IPS-18a (cell line): Measurements from ENCODE around the gene MGMT.

Experiments
- H3K27ac ChIP-seq: one replicate; pipeline ENCODE4 v1.5.1; 2013; ENCODE audit warnings: low read length
- H3K27me3 ChIP-seq: one replicate; pipeline ENCODE4 v1.6.1; 2013; ENCODE audit warnings: mild to moderate bottlenecking, low read length; ENCODE audit not compliant: control insufficient read depth, insufficient read depth
- H3K36me3 ChIP-seq: one replicate; pipeline ENCODE4 v1.6.1; 2013; ENCODE audit warnings: low read depth, low read length; ENCODE audit not compliant: control insufficient read depth
- H3K4me1 ChIP-seq: one replicate; pipeline ENCODE4 v1.6.1; 2013; ENCODE audit warnings: low read depth, low read length; ENCODE audit not compliant: control insufficient read depth
- H3K4me3 ChIP-seq: one replicate; pipeline ENCODE4 v1.5.1; 2013; ENCODE audit warnings: low read length
- H3K9ac ChIP-seq: one replicate; pipeline ENCODE4 v1.6.1; 2013; ENCODE audit warnings: mild to moderate bottlenecking, low read length, moderate library complexity
- H3K9me3 ChIP-seq: one replicate; pipeline ENCODE4 v1.6.1; 2013; ENCODE audit warnings: low read depth, low read length; ENCODE audit not compliant: control insufficient read depth

The MGMT gene

DNA sequence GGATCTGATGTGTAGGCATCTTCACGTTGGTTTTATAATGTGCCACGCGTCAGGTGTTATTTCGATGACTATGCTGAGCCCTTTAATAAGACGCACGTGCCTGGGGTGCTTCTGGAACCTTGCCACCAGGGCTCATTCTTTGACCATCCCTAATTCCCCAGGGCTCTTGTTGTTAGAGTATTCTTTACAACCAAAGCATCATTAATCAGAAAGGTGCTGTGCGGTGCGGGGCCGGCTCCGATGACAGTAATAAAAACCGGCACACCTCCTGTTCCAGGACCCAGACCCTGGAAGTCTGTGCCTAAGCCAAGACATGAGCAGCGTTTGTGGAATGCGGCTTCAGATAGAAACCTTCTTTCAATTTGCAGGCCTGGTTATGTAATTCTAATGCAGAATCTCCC, 58.4 kb downstream of the MGMT start:
- no peaks in the 10 kb centered on the region for H3K36me3 ChIP-seq
- H3K27me3 ChIP-seq: no peaks in the 10 kb centered on the region
- no peaks in the 10 kb centered on the region for H3K9me3 ChIP-seq
- H3K27ac ChIP-seq: no peak overlapping the region
- no peak overlapping the region for H3K4me3 ChIP-seq
- H3K9ac ChIP-seq: no peak overlapping the region
- peaks cover 7% of the 10 kb centered on the region for H3K4me1 ChIP-seq

DNA sequence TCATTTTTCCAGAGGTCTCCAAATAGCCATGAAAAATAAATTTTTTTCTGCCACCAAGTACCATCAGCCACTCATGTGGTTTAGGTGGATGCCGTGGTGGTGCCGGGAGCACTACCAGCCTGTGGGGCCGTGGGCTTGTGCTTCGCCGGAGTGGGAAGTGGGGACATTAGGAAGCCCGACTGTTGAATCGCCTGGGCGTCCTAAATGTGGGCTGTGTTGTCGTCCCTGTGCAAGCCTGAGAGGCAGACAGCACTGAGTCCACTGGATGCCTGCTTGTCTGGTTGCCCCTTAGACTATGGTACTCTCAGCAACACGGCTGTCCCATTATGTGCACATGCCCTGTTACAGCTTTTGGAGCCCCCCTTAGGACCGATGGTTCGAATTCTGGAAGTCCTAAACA, 59.9 kb downstream of the MGMT start:
- Histone ChIP-seq H3K9me3 (no peaks in the 10 kb centered on the region), H3K4me3 (no peak overlapping the region), H3K36me3 (no peaks in the 10 kb centered on the region), H3K27me3 (no peaks in the 10 kb centered on the region), H3K27ac (no peak overlapping the region), H3K4me1 (peaks cover 13% of the 10 kb centered on the region), H3K9ac (no peak overlapping the region)

DNA sequence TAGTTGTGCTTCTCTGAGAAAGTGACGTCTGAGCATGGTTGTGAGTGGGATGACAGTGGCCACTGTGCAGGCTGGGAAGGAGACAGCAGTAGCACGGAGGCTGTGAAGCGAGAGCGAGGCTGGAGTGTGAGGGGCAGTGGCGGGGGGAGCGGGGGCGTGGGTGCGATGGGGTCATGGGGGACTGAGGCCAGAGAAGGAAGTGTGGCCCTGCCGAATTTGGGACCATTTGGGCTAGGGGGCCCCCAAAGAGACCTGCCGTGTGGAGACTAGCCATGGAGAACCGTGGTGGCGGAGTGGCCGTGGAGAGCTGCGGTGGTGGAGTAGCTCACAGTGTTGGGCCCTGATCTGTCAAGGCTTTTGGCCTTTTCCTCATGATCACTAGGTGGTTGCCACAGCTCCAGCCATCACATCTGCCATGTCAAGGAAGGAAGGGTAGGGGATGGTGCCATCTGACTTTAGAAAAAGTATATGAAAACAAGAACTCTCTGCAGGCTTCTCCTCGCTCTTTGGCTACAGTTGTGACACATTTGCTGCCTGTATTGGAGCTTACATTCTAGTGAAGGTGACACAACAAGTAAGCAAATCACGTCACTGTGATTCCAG, 61.4 kb downstream of the MGMT start:
- no peaks in the 10 kb centered on the region for H3K9me3 ChIP-seq
- H3K4me3 ChIP-seq: no peak overlapping the region
- peaks cover 10% of the 10 kb centered on the region for H3K4me1 ChIP-seq
- H3K27ac ChIP-seq: no peak overlapping the region
- no peaks in the 10 kb centered on the region for H3K36me3 ChIP-seq
- H3K9ac ChIP-seq: no peak overlapping the region
- H3K27me3 ChIP-seq: no peaks in the 10 kb centered on the region

DNA sequence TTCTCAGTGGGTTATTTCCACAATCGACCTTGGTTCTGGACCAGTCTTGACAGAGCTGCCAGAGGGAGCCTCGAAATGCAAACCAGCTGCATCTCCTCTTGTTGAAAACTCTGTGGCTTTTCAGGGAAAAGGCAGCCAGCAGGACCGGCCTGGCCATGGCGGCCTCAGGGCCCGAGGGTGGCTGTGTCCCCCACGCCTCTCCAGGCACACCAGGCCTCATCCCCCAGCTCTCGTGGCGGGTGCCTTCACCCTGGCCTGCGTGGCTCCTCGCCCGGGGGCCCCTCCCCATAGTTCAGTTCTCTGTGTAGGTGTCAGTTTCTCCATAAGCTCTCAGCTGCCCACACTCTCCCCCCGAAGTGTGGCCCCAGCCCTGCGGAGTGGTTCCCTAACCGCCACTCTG, 63.5 kb downstream of the MGMT start:
- H3K27ac ChIP-seq: no peak overlapping the region
- no peak overlapping the region for H3K4me3 ChIP-seq
- no peaks in the 10 kb centered on the region for H3K36me3 ChIP-seq
- no peaks in the 10 kb centered on the region for H3K9me3 ChIP-seq
- H3K9ac ChIP-seq: no peak overlapping the region
- H3K27me3 ChIP-seq: no peaks in the 10 kb centered on the region
- H3K4me1 ChIP-seq: peaks cover 10% of the 10 kb centered on the region

DNA sequence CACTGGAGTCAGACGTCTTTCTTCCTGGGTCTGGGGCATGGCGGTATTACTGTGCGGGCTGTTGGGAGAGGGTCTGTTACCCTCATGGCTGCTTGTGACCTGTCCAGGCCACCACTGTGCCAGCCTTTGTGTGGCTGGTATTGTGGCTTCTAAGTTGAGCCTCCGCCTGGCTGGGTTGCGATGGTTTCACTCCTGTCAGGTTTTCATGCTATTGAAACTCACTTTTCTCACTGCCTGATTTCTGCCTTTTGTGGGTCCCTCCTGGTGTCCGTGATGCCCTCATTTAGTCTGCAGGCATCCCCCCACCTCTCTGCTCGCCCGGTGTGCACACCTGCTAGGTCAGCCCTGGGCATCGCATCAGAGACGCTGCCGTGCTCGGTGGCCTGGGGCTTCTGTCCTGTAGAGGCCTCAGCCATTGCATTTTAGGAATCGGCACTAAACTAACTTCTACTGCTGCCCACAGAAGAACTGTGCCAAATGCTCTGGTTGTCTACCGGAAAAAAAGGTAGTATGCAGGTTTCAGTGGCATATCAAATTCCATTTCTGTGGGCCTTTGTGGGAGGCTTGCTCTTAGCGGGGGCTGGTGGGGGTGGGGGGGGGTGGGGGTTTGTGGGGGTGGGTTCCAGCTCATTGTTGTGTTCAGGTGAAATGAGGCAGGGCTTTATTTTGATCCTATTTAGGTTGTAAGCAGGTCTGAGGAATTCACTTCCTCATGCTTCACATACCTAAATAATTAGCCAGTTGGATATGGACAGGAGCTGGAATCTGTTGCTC, 64.3 kb downstream of the MGMT start:
- H3K4me1 ChIP-seq: peaks cover 10% of the 10 kb centered on the region
- H3K36me3 ChIP-seq: no peaks in the 10 kb centered on the region
- H3K4me3 ChIP-seq: no peak overlapping the region
- H3K27me3 ChIP-seq: no peaks in the 10 kb centered on the region
- H3K27ac ChIP-seq: no peak overlapping the region
- no peak overlapping the region for H3K9ac ChIP-seq
- no peaks in the 10 kb centered on the region for H3K9me3 ChIP-seq

DNA sequence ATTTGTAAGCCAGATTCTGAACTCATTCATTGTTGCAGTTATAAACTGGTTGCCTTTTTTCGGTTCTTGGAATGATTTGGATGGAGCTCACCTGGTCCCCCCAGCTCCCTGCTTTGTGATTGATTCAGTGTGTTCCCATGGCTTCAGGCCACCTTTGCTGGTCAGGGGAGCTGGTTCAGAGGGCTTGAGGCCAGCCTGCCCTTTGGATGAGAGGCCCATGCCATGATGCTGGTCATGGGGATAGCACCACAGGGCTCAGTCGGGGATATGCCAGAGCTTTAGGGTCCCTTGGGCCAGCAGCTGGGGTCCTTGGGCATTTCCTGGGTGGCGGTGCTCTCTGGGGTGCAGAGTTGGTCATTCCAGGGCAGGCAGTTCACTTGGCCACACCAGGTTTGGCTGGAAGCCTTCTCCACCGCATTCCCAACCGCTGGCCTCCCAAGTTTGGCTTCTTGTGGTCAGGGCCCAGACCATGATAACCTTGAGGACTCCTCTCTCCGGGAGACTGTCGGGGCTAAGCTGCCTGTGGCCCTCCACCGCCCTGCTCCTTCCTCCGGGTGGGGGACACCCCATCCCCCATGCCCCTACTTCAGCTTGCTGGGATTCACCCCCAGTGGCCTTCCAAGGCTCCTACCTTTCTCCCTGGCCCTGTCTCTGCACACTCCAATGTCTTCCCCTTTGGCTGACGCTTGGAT, 65.1 kb downstream of the MGMT start:
- H3K4me3 ChIP-seq: no peak overlapping the region
- H3K4me1 ChIP-seq: peaks cover 10% of the 10 kb centered on the region
- no peak overlapping the region for H3K9ac ChIP-seq
- H3K36me3 ChIP-seq: no peaks in the 10 kb centered on the region
- H3K27me3 ChIP-seq: no peaks in the 10 kb centered on the region
- H3K27ac ChIP-seq: peak overlapping the region; percentile 4
- no peaks in the 10 kb centered on the region for H3K9me3 ChIP-seq

DNA sequence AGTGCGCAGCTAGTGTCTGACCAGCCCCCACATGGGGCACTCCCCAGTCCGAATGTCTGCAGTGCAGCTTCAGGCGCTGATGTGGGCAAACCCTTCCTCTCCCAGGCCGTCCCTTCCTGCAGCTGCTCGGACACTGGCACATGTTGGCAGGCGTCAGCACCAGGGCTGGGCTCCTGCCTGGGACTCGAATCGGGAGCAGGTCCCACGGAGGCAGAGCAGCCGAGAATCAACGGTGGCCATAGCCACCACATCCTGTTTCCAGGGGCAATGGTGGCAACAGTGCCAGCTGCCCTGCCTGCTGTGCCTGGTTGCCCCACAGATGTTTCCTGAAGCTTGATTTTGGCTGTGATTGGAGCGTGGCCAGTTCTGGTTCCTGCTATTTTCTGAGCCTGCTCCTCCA, 65.8 kb downstream of the MGMT start:
- Histone ChIP-seq H3K36me3 (no peaks in the 10 kb centered on the region), H3K27me3 (no peaks in the 10 kb centered on the region), H3K4me3 (no peak overlapping the region), H3K9me3 (no peaks in the 10 kb centered on the region), H3K27ac (no peak overlapping the region), H3K4me1 (peaks cover 10% of the 10 kb centered on the region), H3K9ac (no peak overlapping the region)

DNA sequence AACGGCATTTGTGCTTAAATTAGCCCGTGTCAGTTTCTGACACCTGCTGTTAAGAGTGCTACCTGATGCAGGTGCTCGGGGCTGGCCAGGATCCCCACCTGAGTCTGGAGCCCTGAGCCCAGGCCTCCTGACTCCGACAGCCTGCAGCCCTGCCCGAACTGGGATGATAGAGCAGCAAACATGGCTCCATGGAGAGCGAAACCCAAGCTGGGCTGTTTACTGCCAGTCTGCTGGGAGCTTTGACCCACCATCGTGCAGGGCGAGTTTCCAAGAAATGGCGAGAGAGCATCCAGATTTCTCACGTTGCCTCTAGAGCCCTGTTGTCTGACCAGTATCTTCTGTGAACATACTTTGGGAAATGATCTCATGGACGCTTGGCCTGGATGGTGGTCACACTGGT, 66.2 kb downstream of the MGMT start:
- no peak overlapping the region for H3K27ac ChIP-seq
- no peak overlapping the region for H3K4me3 ChIP-seq
- no peaks in the 10 kb centered on the region for H3K36me3 ChIP-seq
- H3K9ac ChIP-seq: no peak overlapping the region
- H3K9me3 ChIP-seq: no peaks in the 10 kb centered on the region
- no peaks in the 10 kb centered on the region for H3K27me3 ChIP-seq
- peaks cover 10% of the 10 kb centered on the region for H3K4me1 ChIP-seq

DNA sequence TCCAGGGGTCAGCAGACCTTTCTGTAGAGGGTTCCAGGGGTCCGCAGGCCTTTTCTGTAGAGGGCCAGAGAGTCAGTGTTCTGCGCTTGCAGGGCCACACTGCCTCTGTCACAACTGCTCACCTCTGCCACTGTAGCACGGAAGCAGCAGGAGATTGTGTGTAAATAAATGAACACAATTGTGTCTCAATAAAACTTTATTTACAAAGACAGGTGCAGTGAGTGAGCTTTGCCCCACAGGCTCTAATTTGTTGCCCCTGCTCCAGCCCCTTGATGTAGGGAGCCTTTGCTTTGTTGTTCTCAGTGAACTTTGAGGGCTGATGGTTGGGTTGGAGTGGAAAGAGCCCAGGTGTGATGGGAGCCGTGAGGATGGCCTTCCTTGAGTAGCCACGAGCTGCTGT, 67.8 kb downstream of the MGMT start:
- no peak overlapping the region for H3K27ac ChIP-seq
- H3K9me3 ChIP-seq: no peaks in the 10 kb centered on the region
- no peak overlapping the region for H3K4me3 ChIP-seq
- no peak overlapping the region for H3K9ac ChIP-seq
- H3K4me1 ChIP-seq: peaks cover 10% of the 10 kb centered on the region
- H3K27me3 ChIP-seq: no peaks in the 10 kb centered on the region
- H3K36me3 ChIP-seq: no peaks in the 10 kb centered on the region

DNA sequence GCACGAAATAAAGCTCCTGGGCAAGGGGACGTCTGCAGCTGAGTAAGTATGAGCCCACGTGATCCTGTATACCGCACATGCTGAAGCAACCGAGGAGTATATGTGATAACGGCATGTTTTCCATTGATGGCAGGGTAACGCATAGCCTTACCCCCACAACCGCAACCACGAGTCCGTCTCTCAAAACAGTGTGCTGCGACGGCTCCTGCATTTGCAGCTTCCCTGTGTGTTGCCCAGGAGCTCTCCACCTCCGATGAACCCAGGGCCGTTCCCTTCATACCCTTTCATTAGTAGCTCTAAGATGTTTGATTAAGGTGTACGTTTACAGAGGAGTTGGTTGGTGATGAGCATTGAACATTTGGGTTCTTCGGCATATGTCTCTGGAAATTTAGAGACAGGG, 69.3 kb downstream of the MGMT start:
- no peak overlapping the region for H3K27ac ChIP-seq
- H3K9ac ChIP-seq: no peak overlapping the region
- H3K4me1 ChIP-seq: peaks cover 6% of the 10 kb centered on the region
- no peaks in the 10 kb centered on the region for H3K36me3 ChIP-seq
- no peaks in the 10 kb centered on the region for H3K27me3 ChIP-seq
- H3K9me3 ChIP-seq: no peaks in the 10 kb centered on the region
- no peak overlapping the region for H3K4me3 ChIP-seq

DNA sequence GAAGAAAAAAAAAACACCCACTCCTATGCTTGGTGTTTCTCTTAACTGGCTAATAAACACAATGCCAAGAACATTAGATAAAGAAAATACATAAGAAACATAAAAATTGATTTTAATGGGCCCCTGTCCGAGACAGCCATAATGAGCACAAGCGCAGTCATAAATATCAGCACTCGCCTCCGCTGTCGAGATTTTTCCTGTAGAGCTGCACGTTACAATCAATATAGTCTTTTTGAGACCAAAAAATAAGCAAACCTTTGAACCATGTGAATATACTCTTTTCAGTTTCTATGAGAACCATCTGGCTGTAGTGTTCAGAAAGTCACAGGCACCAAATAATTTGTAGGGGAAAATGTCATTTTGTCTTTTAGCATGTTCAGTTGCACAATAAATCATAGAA, 70.1 kb downstream of the MGMT start:
- Histone ChIP-seq H3K4me1 (no peaks in the 10 kb centered on the region), H3K4me3 (no peak overlapping the region), H3K36me3 (no peaks in the 10 kb centered on the region), H3K9me3 (no peaks in the 10 kb centered on the region), H3K27ac (no peak overlapping the region), H3K9ac (no peak overlapping the region), H3K27me3 (no peaks in the 10 kb centered on the region)

DNA sequence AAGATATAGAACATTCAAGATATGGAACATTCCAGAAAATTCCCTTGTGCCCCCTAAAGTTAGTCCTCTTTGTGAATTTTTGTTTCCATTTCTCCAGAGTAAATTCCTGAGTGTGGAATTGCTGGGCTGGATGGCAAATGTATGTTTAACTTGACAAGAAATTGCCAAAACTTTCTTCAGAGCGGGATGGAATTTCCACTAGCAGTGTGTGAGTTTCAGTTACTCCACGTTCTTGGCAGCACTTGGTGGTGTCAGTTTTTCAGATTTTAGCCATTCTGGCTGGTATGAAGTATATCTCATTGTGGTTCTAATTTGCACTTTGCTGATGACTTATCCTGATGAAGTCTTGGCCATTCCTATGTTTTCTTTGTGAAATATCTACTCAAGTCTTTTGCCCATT, 71.2 kb downstream of the MGMT start:
- no peak overlapping the region for H3K27ac ChIP-seq
- H3K9me3 ChIP-seq: no peaks in the 10 kb centered on the region
- no peak overlapping the region for H3K9ac ChIP-seq
- no peaks in the 10 kb centered on the region for H3K4me1 ChIP-seq
- H3K4me3 ChIP-seq: no peak overlapping the region
- H3K36me3 ChIP-seq: no peaks in the 10 kb centered on the region
- no peaks in the 10 kb centered on the region for H3K27me3 ChIP-seq
